ENCODE results near the gene RGS11. TPM values are rescaled to one million over a fixed set of nuclear protein-coding genes. Genes with fewer than 3 reads are reported as not detected.

RGS11 gene
- total and polyA plus RNA-seq, 2 experiments from 2014 or later: 0.74 to 1.8 TPM

DNA sequence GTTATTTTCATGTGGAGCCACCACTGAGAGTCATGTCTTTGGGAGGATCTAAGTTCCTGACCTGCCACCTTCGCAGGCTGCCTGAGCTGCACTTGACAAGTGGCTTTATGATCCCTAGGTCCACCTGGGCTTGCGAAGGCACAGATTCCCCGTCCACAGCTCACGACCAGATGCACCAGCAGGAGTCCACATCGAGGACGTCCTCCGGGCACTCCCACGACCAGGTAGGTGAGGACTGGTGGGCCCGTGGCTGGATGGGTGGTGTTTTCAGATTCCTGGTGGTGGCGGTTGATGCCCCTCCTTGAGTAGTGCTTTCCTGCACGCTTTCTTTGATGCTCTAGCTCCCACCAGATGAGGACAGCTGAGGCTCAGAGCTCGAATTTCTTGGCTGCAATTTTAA lies 26.3 kb downstream of the RGS11 start:
- Histone ChIP-seq H2AFZ (no peak overlapping the region), H3K36me3 (ENCODE audit: insufficient read depth) (no peaks in the 10 kb centered on the region), H3K27ac (ENCODE audit: low read depth) (no peak overlapping the region), H3K79me2 (replicated peaks; ENCODE audit: insufficient read depth) (no peaks in the 10 kb centered on the region; the same call in 1 of the 2 replicates), H3F3A (replicated peaks; ENCODE audit: low read depth) (0 out of 2 replicates have a peak, but pooled peaks cover 4% of the 10 kb centered on the region), H3K4me2 (no peak overlapping the region), H3K27me3 (ENCODE audit: insufficient read depth) (no peaks in the 10 kb centered on the region), H3K4me3 (no peak overlapping the region), H3K4me1 (ENCODE audit: insufficient read depth) (no peaks in the 10 kb centered on the region), H3K9me2 (ENCODE audit: insufficient read depth) (no peaks in the 10 kb centered on the region), H4K20me1 (replicated peaks; ENCODE audit: insufficient read depth) (peaks cover 10% of the 10 kb centered on the region)
- no peak for ATAC-seq
- H3K9me3 Mint-ChIP-seq: no peaks in the 10 kb centered on the region
- no peak overlapping the region for H3K4me3 Mint-ChIP-seq
- DNase-seq (ENCODE audit: low spot score): no peak
- TF ChIP-seq, protein P1, sequence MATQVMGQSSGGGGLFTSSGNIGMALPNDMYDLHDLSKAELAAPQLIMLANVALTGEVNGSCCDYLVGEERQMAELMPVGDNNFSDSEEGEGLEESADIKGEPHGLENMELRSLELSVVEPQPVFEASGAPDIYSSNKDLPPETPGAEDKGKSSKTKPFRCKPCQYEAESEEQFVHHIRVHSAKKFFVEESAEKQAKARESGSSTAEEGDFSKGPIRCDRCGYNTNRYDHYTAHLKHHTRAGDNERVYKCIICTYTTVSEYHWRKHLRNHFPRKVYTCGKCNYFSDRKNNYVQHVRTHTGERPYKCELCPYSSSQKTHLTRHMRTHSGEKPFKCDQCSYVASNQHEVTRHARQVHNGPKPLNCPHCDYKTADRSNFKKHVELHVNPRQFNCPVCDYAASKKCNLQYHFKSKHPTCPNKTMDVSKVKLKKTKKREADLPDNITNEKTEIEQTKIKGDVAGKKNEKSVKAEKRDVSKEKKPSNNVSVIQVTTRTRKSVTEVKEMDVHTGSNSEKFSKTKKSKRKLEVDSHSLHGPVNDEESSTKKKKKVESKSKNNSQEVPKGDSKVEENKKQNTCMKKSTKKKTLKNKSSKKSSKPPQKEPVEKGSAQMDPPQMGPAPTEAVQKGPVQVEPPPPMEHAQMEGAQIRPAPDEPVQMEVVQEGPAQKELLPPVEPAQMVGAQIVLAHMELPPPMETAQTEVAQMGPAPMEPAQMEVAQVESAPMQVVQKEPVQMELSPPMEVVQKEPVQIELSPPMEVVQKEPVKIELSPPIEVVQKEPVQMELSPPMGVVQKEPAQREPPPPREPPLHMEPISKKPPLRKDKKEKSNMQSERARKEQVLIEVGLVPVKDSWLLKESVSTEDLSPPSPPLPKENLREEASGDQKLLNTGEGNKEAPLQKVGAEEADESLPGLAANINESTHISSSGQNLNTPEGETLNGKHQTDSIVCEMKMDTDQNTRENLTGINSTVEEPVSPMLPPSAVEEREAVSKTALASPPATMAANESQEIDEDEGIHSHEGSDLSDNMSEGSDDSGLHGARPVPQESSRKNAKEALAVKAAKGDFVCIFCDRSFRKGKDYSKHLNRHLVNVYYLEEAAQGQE (IDR thresholded peaks at IDR 0.05; ENCODE audit: unreplicated experiment): no peak
- H3K27me3 Mint-ChIP-seq (ENCODE audit: insufficient read depth, low read depth, poor library complexity): peaks cover 5% of the 10 kb centered on the region
- H3K4me1 Mint-ChIP-seq: peaks cover 4% of the 10 kb centered on the region; the same call in 2 of the 3 replicates
- no peak overlapping the region for H3K27ac Mint-ChIP-seq
- peaks cover 18% of the 10 kb centered on the region; the same call in 2 of the 3 replicates for H3K36me3 Mint-ChIP-seq (ENCODE audit: low read depth)

DNA sequence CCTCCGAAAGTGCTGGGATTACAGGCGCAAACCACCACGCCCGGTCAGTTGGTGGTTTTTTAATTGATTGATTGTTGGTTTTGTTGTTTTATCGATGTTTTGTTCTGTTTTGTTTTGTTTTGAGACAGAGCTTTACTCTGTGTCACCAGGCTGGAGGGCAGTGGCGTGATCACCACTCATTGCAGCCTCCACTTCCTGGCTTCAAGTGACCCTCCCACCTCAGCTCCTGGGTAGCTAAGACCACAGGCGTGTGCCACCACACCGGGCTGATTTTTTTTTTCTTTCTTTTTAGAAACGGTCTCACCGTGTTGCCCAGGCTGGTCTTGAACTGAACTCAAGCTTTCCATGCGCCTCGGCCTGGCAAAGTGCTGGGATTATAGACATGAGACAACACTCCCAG lies 28.7 kb downstream of the RGS11 start:
- Mint-ChIP-seq H3K9me3 (no peaks in the 10 kb centered on the region), H3K36me3 (ENCODE audit: low read depth) (peaks cover 9% of the 10 kb centered on the region; the same call in 2 of the 3 replicates), H3K27ac (no peak overlapping the region), H3K27me3 (ENCODE audit: insufficient read depth, low read depth, poor library complexity) (peaks cover 10% of the 10 kb centered on the region), H3K4me3 (no peak overlapping the region), H3K4me1 (peaks cover 4% of the 10 kb centered on the region; the same call in 2 of the 3 replicates)
- no peaks in the 10 kb centered on the region for H3K9me2 ChIP-seq (ENCODE audit: insufficient read depth)
- no peak overlapping the region for H2AFZ ChIP-seq
- no peaks in the 10 kb centered on the region for H3K4me1 ChIP-seq (ENCODE audit: insufficient read depth)
- no peak overlapping the region for H3K4me2 ChIP-seq
- no peak for ATAC-seq
- peaks cover 11% of the 10 kb centered on the region for H3K79me2 ChIP-seq (replicated peaks; ENCODE audit: insufficient read depth)
- DNase-seq (ENCODE audit: low spot score): no peak
- 0 out of 2 replicates have a peak, but pooled peaks cover 4% of the 10 kb centered on the region for H3F3A ChIP-seq (replicated peaks; ENCODE audit: low read depth)
- no peak overlapping the region for H3K27ac ChIP-seq (ENCODE audit: low read depth)
- H3K4me3 ChIP-seq: no peak overlapping the region
- peaks cover 6% of the 10 kb centered on the region for H4K20me1 ChIP-seq (replicated peaks; ENCODE audit: insufficient read depth)
- H3K27me3 ChIP-seq (ENCODE audit: insufficient read depth): no peaks in the 10 kb centered on the region
- H3K36me3 ChIP-seq (ENCODE audit: insufficient read depth): no peaks in the 10 kb centered on the region
- TF ChIP-seq, protein P2, sequence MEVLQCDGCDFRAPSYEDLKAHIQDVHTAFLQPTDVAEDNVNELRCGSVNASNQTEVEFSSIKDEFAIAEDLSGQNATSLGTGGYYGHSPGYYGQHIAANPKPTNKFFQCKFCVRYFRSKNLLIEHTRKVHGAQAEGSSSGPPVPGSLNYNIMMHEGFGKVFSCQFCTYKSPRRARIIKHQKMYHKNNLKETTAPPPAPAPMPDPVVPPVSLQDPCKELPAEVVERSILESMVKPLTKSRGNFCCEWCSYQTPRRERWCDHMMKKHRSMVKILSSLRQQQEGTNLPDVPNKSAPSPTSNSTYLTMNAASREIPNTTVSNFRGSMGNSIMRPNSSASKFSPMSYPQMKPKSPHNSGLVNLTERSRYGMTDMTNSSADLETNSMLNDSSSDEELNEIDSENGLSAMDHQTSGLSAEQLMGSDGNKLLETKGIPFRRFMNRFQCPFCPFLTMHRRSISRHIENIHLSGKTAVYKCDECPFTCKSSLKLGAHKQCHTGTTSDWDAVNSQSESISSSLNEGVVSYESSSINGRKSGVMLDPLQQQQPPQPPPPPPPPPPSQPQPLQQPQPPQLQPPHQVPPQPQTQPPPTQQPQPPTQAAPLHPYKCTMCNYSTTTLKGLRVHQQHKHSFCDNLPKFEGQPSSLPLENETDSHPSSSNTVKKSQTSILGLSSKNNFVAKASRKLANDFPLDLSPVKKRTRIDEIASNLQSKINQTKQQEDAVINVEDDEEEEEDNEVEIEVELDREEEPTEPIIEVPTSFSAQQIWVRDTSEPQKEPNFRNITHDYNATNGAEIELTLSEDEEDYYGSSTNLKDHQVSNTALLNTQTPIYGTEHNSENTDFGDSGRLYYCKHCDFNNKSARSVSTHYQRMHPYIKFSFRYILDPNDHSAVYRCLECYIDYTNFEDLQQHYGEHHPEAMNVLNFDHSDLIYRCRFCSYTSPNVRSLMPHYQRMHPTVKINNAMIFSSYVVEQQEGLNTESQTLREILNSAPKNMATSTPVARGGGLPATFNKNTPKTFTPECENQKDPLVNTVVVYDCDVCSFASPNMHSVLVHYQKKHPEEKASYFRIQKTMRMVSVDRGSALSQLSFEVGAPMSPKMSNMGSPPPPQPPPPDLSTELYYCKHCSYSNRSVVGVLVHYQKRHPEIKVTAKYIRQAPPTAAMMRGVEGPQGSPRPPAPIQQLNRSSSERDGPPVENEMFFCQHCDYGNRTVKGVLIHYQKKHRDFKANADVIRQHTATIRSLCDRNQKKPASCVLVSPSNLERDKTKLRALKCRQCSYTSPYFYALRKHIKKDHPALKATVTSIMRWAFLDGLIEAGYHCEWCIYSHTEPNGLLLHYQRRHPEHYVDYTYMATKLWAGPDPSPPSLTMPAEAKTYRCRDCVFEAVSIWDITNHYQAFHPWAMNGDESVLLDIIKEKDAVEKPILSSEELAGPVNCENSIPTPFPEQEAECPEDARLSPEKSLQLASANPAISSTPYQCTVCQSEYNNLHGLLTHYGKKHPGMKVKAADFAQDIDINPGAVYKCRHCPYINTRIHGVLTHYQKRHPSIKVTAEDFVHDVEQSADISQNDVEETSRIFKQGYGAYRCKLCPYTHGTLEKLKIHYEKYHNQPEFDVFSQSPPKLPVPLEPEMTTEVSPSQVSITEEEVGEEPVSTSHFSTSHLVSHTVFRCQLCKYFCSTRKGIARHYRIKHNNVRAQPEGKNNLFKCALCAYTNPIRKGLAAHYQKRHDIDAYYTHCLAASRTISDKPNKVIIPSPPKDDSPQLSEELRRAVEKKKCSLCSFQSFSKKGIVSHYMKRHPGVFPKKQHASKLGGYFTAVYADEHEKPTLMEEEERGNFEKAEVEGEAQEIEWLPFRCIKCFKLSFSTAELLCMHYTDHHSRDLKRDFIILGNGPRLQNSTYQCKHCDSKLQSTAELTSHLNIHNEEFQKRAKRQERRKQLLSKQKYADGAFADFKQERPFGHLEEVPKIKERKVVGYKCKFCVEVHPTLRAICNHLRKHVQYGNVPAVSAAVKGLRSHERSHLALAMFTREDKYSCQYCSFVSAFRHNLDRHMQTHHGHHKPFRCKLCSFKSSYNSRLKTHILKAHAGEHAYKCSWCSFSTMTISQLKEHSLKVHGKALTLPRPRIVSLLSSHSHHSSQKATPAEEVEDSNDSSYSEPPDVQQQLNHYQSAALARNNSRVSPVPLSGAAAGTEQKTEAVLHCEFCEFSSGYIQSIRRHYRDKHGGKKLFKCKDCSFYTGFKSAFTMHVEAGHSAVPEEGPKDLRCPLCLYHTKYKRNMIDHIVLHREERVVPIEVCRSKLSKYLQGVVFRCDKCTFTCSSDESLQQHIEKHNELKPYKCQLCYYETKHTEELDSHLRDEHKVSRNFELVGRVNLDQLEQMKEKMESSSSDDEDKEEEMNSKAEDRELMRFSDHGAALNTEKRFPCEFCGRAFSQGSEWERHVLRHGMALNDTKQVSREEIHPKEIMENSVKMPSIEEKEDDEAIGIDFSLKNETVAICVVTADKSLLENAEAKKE (CRISPR knock-in tag; IDR thresholded peaks at IDR 0.05): no peak
- TF ChIP-seq, protein P1 (IDR thresholded peaks at IDR 0.05; ENCODE audit: unreplicated experiment): no peak
- no peak for TF ChIP-seq STAT1 (IDR thresholded peaks at IDR 0.05; ENCODE audit: unreplicated experiment)
- TF ChIP-seq NANOG (IDR thresholded peaks at IDR 0.05; ENCODE audit: borderline replicate concordance): no peak
- no peak for TF ChIP-seq CREB1 (CRISPR knock-in tag; IDR thresholded peaks at IDR 0.05; ENCODE audit: low read depth)
- no peak for TF ChIP-seq POLR2AphosphoS5 (IDR thresholded peaks at IDR 0.05; ENCODE audit: low read depth)
- TF ChIP-seq ZNF114 (CRISPR knock-in tag; IDR thresholded peaks at IDR 0.05): no peak
- no peak for TF ChIP-seq JUNB (IDR thresholded peaks at IDR 0.05; ENCODE audit: unreplicated experiment)
